Measurements from ENCODE around the gene CHID1.

CHID1 gene

DNA sequence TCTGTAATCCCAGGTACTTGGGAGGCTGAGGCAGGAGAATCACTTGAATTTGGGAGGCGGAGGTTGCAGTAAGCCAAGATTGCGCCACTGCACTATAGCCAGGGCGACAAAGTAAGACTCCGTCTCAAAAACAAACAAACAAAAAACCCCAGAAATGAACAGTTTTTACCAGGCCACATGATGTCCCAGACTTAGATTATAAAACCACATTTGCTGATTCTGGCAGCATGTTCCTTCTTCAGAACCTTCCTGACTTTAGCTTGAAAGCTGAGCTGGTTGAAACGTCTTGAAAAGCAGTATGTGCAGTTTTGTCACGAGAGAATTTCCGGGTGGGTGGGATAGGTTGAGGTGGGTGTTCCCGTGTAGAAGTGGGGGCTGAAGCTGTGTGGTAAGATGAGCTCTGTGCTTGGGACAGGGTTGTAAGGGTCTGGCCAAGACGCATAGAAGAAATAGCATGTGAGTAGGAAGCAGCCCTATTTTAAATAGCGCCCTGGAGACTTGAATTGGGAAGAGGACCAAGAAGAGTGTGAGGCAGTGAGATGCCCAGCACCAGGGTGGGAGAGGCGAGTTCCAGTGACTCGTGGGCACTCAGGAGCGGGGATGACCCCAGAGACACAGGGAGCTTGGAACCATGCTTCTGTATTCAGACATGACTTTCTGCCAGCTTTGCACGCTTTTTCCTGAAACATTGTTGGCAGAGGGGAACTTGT, 22.7 kb upstream of the CHID1 start:
- DNase-seq (ENCODE audit: low read depth), result no peak

- peak; percentile 47 for DNase-seq (ENCODE audit: low read depth)
Observed at GRCh38 chr11:932435-932834, 21.8 kb upstream of the CHID1 start.

- DNase-seq (ENCODE audit: low read depth), result peak; percentile 42
Observed at GRCh38 chr11:931385-931784, 20.8 kb upstream of the CHID1 start.

GRCh38 chr11:929405-929804, 18.8 kb upstream of the CHID1 start:
- DNase-seq (ENCODE audit: low read depth), result no peak

DNA sequence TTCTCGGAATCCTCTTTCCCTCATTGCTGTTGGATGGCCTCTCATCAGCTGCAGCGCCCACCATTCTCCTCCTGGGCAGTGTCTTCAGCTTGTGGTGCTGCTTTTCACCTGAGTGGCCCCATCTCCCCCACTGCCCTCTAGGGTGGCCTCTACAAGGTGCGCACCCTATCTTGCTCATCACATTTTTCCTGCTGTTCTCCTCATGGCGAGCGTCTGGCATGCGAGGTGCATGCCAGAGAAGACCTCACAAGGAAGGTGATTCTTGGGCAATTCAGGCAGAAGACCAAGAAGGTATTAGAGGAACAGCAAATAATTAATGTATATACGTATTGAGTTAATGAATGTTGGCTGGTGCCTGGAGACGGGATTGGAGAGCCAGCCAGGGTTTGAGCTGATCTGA, 18.2 kb upstream of the CHID1 start:
- no peak for DNase-seq (ENCODE audit: low read depth)

DNA sequence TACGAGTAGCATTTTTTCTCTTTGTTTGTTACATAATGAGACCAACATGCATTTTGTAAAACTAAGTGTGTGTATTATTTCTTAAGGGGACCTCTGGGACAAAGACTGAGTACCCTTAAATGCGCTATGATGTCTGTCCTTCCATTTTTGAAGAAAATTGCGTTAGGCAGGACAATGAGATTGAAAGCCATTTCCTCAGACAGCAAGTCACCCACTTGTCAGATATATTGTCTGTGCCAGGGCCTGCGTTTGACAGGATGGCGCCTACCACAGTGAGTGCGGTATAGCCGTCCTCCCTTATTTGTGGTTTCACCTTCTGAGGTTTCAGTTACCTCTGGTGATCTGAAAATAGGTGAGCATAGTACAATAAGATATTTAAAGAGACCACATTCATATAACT, 17.3 kb upstream of the CHID1 start:
- no peak for DNase-seq (ENCODE audit: low read depth)

- DNase-seq (ENCODE audit: low read depth), result peak; percentile 83
Observed at GRCh38 chr11:926341-926916, 15.8 kb upstream of the CHID1 start.

DNA sequence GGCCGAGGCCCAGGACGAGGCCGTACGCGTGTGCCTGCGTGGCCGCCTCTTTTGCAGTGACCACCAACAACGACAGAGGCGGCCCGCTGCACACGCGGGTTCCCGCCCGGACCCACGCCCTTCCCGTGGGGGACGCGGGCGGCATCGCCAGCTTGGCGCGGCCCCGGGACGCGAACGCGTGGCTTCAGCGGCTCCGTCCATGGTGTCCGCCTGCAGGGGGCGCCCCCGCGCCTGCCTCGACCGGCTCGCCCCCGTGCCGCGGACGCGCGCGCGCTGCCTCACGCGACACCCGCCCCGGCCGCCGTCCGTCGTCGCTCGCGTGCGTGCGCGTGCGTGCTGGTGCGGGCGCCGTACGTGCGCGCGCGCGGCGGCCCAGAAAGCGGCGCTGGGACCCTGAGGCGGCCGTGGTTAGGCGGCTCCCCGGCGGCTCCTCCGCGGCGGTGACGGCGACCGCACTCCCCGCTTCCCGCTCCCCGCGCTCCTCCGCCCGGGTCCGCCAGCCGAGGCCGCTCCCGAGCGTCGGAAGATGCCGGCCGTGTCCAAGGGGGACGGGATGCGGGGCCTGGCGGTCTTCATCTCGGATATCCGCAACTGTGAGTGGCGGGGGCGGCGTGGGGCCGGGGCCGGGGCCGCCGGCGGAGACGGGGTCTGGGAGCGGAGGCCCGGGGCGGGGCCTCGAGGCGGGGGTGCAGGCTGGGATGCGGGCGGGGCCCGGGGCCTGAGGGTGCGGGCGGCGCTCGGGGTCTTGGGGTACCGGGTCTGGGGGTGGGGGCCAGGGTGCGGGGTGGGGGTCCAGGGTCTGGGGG, 15.1 kb upstream of the CHID1 start, which contains the start of gene AP2A2:
AP2A2 (plus strand) TSS at position 375 of the 806 bp plus-strand sequence; CDS start at position 527, 152 bp downstream.
- DNase-seq (ENCODE audit: low read depth), result peak; percentile 87

GRCh38 chr11:925158-925495, 14.5 kb upstream of the CHID1 start:
- DNase-seq (ENCODE audit: low read depth), result no peak

- DNase-seq (ENCODE audit: low read depth), result no peak
Observed at GRCh38 chr11:924406-925157, 14.0 kb upstream of the CHID1 start.

DNA sequence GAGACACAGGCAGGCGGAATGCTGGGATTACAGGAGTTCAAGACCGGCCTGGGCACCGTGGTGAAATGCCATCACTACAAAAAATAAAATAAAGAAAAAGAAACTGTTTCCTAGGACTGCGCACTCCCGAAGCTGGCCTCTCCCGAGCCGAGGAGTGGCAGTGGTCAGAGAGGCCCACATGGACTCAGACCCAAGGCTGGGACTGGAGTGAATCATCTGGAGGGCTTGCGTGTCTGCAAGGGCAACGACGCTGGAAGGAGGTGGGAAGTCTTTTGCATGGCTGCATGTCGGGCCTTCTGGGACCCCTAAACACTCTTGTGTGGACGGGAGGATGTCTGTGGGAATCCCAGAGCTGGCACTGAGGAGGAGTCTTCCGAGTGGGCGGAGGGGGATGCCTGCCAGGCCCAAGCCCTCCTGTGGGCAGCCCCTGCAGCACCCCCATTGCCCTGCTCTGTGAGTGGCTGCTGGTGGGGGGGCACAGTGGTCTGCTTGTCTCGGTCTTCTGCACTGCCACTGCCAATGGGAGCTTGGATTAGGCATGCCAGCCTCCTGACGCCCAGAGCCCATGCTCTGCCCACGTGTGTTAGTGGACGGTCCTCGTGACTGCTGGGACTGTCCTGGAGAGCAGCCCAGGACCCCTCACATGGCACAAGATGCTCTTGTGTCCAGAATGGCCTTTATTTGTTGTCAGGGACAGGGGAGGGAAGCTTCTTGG, 13.2 kb upstream of the CHID1 start:
- no peak for DNase-seq (ENCODE audit: low read depth)

DNA sequence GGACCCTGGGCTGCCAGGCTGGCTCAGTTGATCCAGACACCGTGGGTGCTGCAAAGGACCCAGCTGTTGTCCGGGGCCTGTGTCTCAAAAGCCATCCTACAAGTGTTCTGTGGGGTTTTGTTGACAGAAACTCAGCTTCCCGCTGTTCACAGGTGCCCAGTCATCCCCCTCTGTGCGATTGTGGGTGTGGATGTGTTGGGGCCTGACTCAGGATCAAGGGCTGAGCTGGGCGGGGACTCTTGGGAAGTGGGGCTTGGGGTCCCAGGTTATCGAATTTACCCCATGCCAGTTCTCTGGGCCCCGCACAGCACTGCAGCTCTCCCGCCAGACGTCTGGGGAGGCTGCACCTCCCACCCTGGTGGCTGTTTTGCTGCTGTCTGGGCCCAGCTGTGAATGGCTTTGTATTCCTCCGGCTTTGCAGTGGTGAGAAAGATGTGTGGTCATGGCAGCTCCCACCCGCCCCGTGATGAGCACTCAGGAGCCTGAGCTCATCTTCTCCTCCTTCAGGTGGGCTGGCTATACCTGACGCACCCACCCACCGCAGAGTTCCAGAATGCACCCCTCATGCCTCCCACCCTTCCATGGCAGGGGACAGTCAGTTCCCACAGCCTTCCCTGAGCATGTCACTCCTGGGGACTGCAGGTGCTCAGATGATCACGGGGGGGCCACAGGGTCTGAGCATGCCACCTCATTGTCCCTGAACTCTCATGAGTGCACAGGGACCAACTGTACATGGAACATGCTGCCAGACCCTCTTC, 11.5 kb upstream of the CHID1 start:
- DNase-seq (ENCODE audit: low read depth), result no peak

DNA sequence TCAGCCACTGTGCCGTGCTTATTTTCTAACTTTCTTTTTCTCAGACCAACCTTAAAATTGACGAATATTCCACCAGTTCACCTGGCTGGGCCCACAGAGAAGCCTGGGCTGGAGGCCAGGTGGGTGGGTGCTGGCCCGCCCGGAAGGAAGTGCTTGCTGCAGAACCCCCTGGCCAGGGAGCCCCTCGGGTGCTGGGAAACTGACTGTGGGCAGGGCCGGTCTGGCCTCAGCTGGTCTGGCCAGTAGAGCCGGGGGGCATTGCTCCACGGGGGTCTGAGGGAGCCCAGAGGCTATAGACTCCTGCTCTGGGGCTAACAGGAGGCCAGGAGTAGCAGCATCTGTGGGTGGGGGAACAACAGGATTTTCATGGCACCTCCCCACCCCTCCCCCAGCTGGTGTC, 6.8 kb upstream of the CHID1 start:
- no peak for DNase-seq (ENCODE audit: low read depth)

GRCh38 chr11:914747-915501, 4.3 kb upstream of the CHID1 start:
- DNase-seq (ENCODE audit: low read depth), result no peak

- DNase-seq (ENCODE audit: low read depth), result no peak
Observed at GRCh38 chr11:914204-914603, 3.6 kb upstream of the CHID1 start.

DNA sequence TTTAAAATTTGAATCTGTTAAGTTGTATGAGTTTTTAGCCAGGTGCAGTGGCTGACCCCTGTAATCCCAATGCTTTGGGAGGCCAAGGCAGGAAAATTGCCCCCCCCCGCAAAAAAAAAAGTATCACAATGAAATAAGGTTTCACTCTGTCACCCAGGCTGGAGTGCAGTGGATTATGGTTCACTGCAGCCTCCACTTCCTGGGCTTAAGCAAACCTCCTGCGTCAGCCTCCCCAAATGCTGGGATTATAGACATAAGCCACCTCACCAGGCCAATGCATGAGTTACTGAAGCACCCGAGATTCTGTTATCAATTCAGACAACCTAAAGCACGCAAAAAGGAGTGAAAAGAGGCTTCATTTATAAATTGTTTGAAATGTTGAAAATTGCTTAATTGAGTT, 2.4 kb upstream of the CHID1 start:
- DNase-seq (ENCODE audit: low read depth), result no peak

- DNase-seq (ENCODE audit: low read depth), result no peak
Observed at GRCh38 chr11:912266-912665, 1.7 kb upstream of the CHID1 start.

- no peak for DNase-seq (ENCODE audit: low read depth)
Observed at GRCh38 chr11:911890-912219, 1.2 kb upstream of the CHID1 start.

- DNase-seq (ENCODE audit: low read depth), result peak; percentile 72
Observed at GRCh38 chr11:911031-911889, 650 bp upstream of the CHID1 start.
